ENCODE data around the gene EDN2.

- TF ChIP-seq CTCF (IDR thresholded peaks at IDR 0.05), result no peak
- TF ChIP-seq POLR2AphosphoS5 (IDR thresholded peaks at IDR 0.05), result no peak
These were observed 52.8 kb downstream of the EDN2 start for GRCh38 chr1:41431490-41432350.

Measured in suprapubic skin (tissue), 3 donors.